Measurements from ENCODE around the gene SALL2. TPM values are rescaled to one million over a fixed set of nuclear protein-coding genes. Genes with fewer than 3 reads are reported as not detected.

Gene SALL2
- total and polyA plus RNA-seq, 10 of the 15 experiments (the other 5 are each of a cell fraction or from before 2014, with no cell fraction given) = 1.6 to 6.2 (median 2.1) TPM

DNA sequence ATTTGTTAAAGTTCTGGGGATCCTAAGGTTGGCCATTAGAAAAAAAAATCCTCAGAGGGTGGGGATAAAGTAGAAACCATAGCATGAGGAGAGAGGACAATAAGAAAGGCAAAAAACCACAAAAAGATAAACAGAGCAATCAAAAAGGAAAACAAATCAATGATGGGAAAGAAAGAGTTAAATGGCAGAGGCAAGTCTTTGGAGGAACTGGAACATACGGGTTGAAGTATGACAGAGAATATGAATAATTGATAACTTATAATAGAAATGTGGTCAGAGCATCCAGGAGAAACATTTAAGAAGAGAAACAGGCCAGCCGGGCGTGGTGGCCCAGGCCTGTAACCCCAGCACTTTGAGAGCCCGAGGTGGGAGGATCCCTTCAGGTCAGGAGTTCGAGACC is 17.8 kb upstream of the SALL2 start (continued):
- TF ChIP-seq, protein P1, sequence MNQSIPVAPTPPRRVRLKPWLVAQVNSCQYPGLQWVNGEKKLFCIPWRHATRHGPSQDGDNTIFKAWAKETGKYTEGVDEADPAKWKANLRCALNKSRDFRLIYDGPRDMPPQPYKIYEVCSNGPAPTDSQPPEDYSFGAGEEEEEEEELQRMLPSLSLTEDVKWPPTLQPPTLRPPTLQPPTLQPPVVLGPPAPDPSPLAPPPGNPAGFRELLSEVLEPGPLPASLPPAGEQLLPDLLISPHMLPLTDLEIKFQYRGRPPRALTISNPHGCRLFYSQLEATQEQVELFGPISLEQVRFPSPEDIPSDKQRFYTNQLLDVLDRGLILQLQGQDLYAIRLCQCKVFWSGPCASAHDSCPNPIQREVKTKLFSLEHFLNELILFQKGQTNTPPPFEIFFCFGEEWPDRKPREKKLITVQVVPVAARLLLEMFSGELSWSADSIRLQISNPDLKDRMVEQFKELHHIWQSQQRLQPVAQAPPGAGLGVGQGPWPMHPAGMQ (IDR thresholded peaks at IDR 0.05; ENCODE audit: borderline replicate concordance) = no peak

DNA sequence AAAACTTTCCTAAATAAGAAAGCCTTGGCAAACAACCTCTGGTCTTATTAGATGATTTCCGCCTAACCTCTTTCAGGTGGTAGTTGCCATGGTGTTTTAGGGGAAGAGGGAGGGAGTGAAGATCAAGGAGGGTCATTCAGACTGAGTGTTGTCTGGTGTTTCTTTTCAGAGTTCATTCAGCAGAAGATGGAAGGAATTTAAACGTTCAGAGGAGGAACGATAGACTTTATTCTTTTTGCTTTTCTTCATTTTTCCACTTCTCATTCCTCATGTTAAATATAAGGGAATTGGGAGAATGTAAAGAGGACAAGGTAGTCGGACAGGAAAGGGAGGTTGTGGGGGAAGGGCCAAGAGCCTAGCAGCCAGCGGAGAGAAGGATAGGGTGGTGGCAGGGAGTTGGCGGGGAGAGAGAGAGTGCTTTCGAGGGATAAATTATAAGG is 17.4 kb upstream of the SALL2 start:
- WGBS (ENCODE audit: insufficient coverage, insufficient replicate concordance, low lambda C conversion rate, missing lambda C conversion rate) = 39% methylated on average over 7 of the region's 7 CpGs
- intact Hi-C loops (cut with micrococcal nuclease; ENCODE audit: unreplicated experiment) = no loop called here
- in situ Hi-C loops (cut with MboI) = no loop called here

More for the DNA sequence above, 17.4 kb upstream of the SALL2 start:
- Histone ChIP-seq H3K27me3 (replicated peaks in 1 of 2; ENCODE audit: control insufficient read depth in 2 of 2, insufficient read depth in 2 of 2, low read length in 1 of 2) (peaks cover 0 to under 1% of the 10 kb centered on the region in 2 experiments; a peak in 2 of 4 replicates), H3K4me3 (no peak overlapping the region), H2AFZ (ENCODE audit: control insufficient read depth, low read depth, low read length) (no peak overlapping the region), H4K20me1 (ENCODE audit: control insufficient read depth, insufficient read depth) (no peaks in the 10 kb centered on the region), H3K9ac (ENCODE audit: control insufficient read depth, insufficient read depth, low read length) (no peak overlapping the region), H3K36me3 (ENCODE audit: control insufficient read depth in 2 of 2, insufficient read depth in 2 of 2, low read length in 1 of 2) (no peaks in the 10 kb centered on the region), H3K27ac (ENCODE audit: control insufficient read depth, insufficient read depth) (no peak overlapping the region), H3K4me2 (ENCODE audit: control insufficient read depth, insufficient read depth) (no peak overlapping the region), H3K79me2 (ENCODE audit: control insufficient read depth, insufficient read depth, low read length) (no peaks in the 10 kb centered on the region), H3K9me3 (replicated peaks; ENCODE audit: control insufficient read depth, insufficient read depth, low read length) (no peaks in the 10 kb centered on the region), H3K4me1 (ENCODE audit: control insufficient read depth, insufficient read depth, low read length) (no peaks in the 10 kb centered on the region)
- no TSS peak for BruUV-seq (replicated peaks)
- POLR2A ChIA-PET = no interaction called here
- FAIRE-seq (no peak), DNase-seq (ENCODE audit: low read depth, low spot score) (no peak), ATAC-seq (no peak)
- CTCF ChIA-PET = interaction anchor here (2.6 kb wide), 1 partner anchor 45 kb away, joined by 16 read pairs; no protein-coding TSS in a partner anchor
- RAD21 ChIA-PET (ENCODE audit: unreplicated experiment) = interaction anchor here (0.8 to 1.0 kb wide), 2 partner anchors 15 to 45 kb away, joined by 3 read pairs; no protein-coding TSS in a partner anchor
- TF ChIP-seq POLR2AphosphoS5 (IDR thresholded peaks at IDR 0.05; ENCODE audit: low read length) (no peak), CREB1 (IDR thresholded peaks at IDR 0.05; ENCODE audit: low read depth) (no peak), RAD21 (IDR thresholded peaks at IDR 0.05; ENCODE audit: insufficient read depth, low read depth, low read length) (no peak), ZNF274 (IDR thresholded peaks at IDR 0.05; ENCODE audit: insufficient read depth, insufficient read length) (no peak), SMAD1 (IDR thresholded peaks at IDR 0.05; ENCODE audit: low read depth, partially characterized antibody) (no peak), HDAC6 (IDR thresholded peaks at IDR 0.05; ENCODE audit: unreplicated experiment) (no peak), ZNF622 (IDR thresholded peaks at IDR 0.05) (no peak)
- TF ChIP-seq, protein P2, sequence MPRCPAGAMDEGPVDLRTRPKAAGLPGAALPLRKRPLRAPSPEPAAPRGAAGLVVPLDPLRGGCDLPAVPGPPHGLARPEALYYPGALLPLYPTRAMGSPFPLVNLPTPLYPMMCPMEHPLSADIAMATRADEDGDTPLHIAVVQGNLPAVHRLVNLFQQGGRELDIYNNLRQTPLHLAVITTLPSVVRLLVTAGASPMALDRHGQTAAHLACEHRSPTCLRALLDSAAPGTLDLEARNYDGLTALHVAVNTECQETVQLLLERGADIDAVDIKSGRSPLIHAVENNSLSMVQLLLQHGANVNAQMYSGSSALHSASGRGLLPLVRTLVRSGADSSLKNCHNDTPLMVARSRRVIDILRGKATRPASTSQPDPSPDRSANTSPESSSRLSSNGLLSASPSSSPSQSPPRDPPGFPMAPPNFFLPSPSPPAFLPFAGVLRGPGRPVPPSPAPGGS (IDR thresholded peaks at IDR 0.05; ENCODE audit: borderline replicate concordance, insufficient read depth, low read depth, low read length, poor library complexity, severe bottlenecking) = no peak
- TF ChIP-seq, protein P3, sequence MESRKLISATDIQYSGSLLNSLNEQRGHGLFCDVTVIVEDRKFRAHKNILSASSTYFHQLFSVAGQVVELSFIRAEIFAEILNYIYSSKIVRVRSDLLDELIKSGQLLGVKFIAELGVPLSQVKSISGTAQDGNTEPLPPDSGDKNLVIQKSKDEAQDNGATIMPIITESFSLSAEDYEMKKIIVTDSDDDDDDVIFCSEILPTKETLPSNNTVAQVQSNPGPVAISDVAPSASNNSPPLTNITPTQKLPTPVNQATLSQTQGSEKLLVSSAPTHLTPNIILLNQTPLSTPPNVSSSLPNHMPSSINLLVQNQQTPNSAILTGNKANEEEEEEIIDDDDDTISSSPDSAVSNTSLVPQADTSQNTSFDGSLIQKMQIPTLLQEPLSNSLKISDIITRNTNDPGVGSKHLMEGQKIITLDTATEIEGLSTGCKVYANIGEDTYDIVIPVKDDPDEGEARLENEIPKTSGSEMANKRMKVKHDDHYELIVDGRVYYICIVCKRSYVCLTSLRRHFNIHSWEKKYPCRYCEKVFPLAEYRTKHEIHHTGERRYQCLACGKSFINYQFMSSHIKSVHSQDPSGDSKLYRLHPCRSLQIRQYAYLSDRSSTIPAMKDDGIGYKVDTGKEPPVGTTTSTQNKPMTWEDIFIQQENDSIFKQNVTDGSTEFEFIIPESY (IDR thresholded peaks at IDR 0.05) = no peak
- TF ChIP-seq, protein P4, sequence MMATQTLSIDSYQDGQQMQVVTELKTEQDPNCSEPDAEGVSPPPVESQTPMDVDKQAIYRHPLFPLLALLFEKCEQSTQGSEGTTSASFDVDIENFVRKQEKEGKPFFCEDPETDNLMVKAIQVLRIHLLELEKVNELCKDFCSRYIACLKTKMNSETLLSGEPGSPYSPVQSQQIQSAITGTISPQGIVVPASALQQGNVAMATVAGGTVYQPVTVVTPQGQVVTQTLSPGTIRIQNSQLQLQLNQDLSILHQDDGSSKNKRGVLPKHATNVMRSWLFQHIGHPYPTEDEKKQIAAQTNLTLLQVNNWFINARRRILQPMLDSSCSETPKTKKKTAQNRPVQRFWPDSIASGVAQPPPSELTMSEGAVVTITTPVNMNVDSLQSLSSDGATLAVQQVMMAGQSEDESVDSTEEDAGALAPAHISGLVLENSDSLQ (IDR thresholded peaks at IDR 0.05) = no peak
- SMC1A ChIA-PET (ENCODE audit: uncharacterized antibody, unreplicated experiment) = interaction anchor here (1.2 to 1.6 kb wide), 2 partner anchors 45 to 48 kb away, joined by 3 to 11 read pairs; no protein-coding TSS in a partner anchor

Data from GM12878 (cell line).